Muscle layer of colon (tissue), 2 donors: ENCODE measurements around the gene PSMF1.
"Not testable (repeated sequence)": the region's sequence is repeated elsewhere in the genome, so short reads cannot be mapped to it uniquely, and the experiment has no call there.

Experiments used
- H3K27ac ChIP-seq: one replicate; pipeline ENCODE4 v1.7.0; 2013; ENCODE audit warnings: low read depth, mild to moderate bottlenecking, low read length, moderate library complexity
- H3K27me3 ChIP-seq, 2 donors: one replicate each; pipeline ENCODE4 v1.7.0; 2013; ENCODE audit warnings: low read length in 2 of 2, mild to moderate bottlenecking in 2 of 2; ENCODE audit not compliant: insufficient read depth in 2 of 2, control insufficient read depth in 1 of 2
- H3K36me3 ChIP-seq: one replicate; pipeline ENCODE4 v1.7.0; 2013; ENCODE audit warnings: mild to moderate bottlenecking, low read length; ENCODE audit not compliant: insufficient read depth
- H3K4me1 ChIP-seq: one replicate; pipeline ENCODE4 v1.7.0; 2013; ENCODE audit warnings: mild to moderate bottlenecking, low read length; ENCODE audit not compliant: insufficient read depth
- H3K4me3 ChIP-seq, 2 donors: one replicate each; pipeline ENCODE4 v1.7.0; 2013; ENCODE audit warnings: low read length in 2 of 2, low read depth in 1 of 2, mild to moderate bottlenecking in 1 of 2, moderate library complexity in 1 of 2
- H3K9ac ChIP-seq: one replicate; pipeline ENCODE4 v1.7.0; 2013; ENCODE audit warnings: low read length
- H3K9me3 ChIP-seq: one replicate; pipeline ENCODE4 v1.7.0; 2013; ENCODE audit warnings: mild to moderate bottlenecking, low read length
- donor health status: abdominal sarcoma.
- donor health status: Adenocarcinoma of cecum.

PSMF1 gene

GRCh38 chr20:1149812-1150211, 31.4 kb downstream of the PSMF1 start:
- H3K36me3 ChIP-seq = peaks cover 23% of the 10 kb centered on the region
- H3K27me3 ChIP-seq, H3K4me1 ChIP-seq, H3K9me3 ChIP-seq, H3K4me3 ChIP-seq, H3K9ac ChIP-seq, H3K27ac ChIP-seq: not testable (repeated sequence)

- Histone ChIP-seq H3K4me3 (no peak overlapping the region), H3K9me3 (no peaks in the 10 kb centered on the region), H3K27ac (no peak overlapping the region), H3K9ac (no peak overlapping the region), H3K27me3 (no peaks in the 10 kb centered on the region), H3K4me1 (no peaks in the 10 kb centered on the region), H3K36me3 (peaks cover 23% of the 10 kb centered on the region)
These were observed 31.8 kb downstream of the PSMF1 start for GRCh38 chr20:1150218-1150617.

GRCh38 chr20:1150968-1151367, 32.6 kb downstream of the PSMF1 start:
- H3K36me3 ChIP-seq = peaks cover 17% of the 10 kb centered on the region
- no peaks in the 10 kb centered on the region for H3K4me1 ChIP-seq
- no peak overlapping the region for H3K4me3 ChIP-seq
- no peak overlapping the region for H3K27ac ChIP-seq
- no peaks in the 10 kb centered on the region for H3K9me3 ChIP-seq
- H3K27me3 ChIP-seq = no peaks in the 10 kb centered on the region
- no peak overlapping the region for H3K9ac ChIP-seq

GRCh38 chr20:1154226-1154625, 35.8 kb downstream of the PSMF1 start:
- Histone ChIP-seq H3K36me3 (peaks cover 4% of the 10 kb centered on the region), H3K4me3 (no peak overlapping the region), H3K27ac (no peak overlapping the region), H3K9me3 (no peaks in the 10 kb centered on the region), H3K4me1 (no peaks in the 10 kb centered on the region), H3K27me3 (no peaks in the 10 kb centered on the region), H3K9ac (no peak overlapping the region)

- Histone ChIP-seq H3K27me3 (no peaks in the 10 kb centered on the region), H3K27ac (no peak overlapping the region), H3K4me1 (no peaks in the 10 kb centered on the region), H3K9ac (no peak overlapping the region), H3K36me3 (peaks cover 4% of the 10 kb centered on the region), H3K9me3 (no peaks in the 10 kb centered on the region), H3K4me3 (no peak overlapping the region)
These were observed 36.3 kb downstream of the PSMF1 start for GRCh38 chr20:1154691-1155090.

- no peak overlapping the region for H3K27ac ChIP-seq
- no peak overlapping the region for H3K9ac ChIP-seq
- no peaks in the 10 kb centered on the region for H3K27me3 ChIP-seq
- H3K9me3 ChIP-seq = no peaks in the 10 kb centered on the region
- no peaks in the 10 kb centered on the region for H3K4me1 ChIP-seq
- H3K4me3 ChIP-seq = no peak overlapping the region
- H3K36me3 ChIP-seq = peaks cover 4% of the 10 kb centered on the region
These were observed 36.9 kb downstream of the PSMF1 start for GRCh38 chr20:1155342-1155741.

GRCh38 chr20:1160496-1160895, 42.1 kb downstream of the PSMF1 start:
- H3K9ac ChIP-seq = no peak overlapping the region
- H3K4me3 ChIP-seq = no peak overlapping the region
- no peaks in the 10 kb centered on the region for H3K9me3 ChIP-seq
- H3K27ac ChIP-seq = no peak overlapping the region
- H3K36me3 ChIP-seq = peaks cover 35% of the 10 kb centered on the region
- no peaks in the 10 kb centered on the region for H3K27me3 ChIP-seq
- no peaks in the 10 kb centered on the region for H3K4me1 ChIP-seq

GRCh38 chr20:1160991-1161390, 42.6 kb downstream of the PSMF1 start:
- no peak overlapping the region for H3K9ac ChIP-seq
- no peaks in the 10 kb centered on the region for H3K4me1 ChIP-seq
- H3K4me3 ChIP-seq = no peak overlapping the region
- H3K36me3 ChIP-seq = peaks cover 39% of the 10 kb centered on the region
- H3K27me3 ChIP-seq = no peaks in the 10 kb centered on the region
- H3K27ac ChIP-seq = no peak overlapping the region
- H3K9me3 ChIP-seq = no peaks in the 10 kb centered on the region

GRCh38 chr20:1163105-1163504, 44.7 kb downstream of the PSMF1 start:
- H3K4me1 ChIP-seq = no peaks in the 10 kb centered on the region
- H3K27ac ChIP-seq = no peak overlapping the region
- H3K9ac ChIP-seq = no peak overlapping the region
- no peaks in the 10 kb centered on the region for H3K27me3 ChIP-seq
- H3K4me3 ChIP-seq = no peak overlapping the region
- no peaks in the 10 kb centered on the region for H3K9me3 ChIP-seq
- peaks cover 55% of the 10 kb centered on the region for H3K36me3 ChIP-seq

GRCh38 chr20:1163653-1164052, 45.3 kb downstream of the PSMF1 start:
- Histone ChIP-seq H3K9me3 (no peaks in the 10 kb centered on the region), H3K27me3 (no peaks in the 10 kb centered on the region), H3K4me3 (no peak overlapping the region), H3K4me1 (no peaks in the 10 kb centered on the region), H3K36me3 (peaks cover 60% of the 10 kb centered on the region), H3K9ac (no peak overlapping the region), H3K27ac (no peak overlapping the region)

GRCh38 chr20:1164871-1165270, 46.5 kb downstream of the PSMF1 start:
- no peak overlapping the region for H3K4me3 ChIP-seq
- no peaks in the 10 kb centered on the region for H3K27me3 ChIP-seq
- no peaks in the 10 kb centered on the region for H3K9me3 ChIP-seq
- H3K4me1 ChIP-seq = no peaks in the 10 kb centered on the region
- H3K27ac ChIP-seq = no peak overlapping the region
- H3K9ac ChIP-seq = no peak overlapping the region
- peaks cover 72% of the 10 kb centered on the region for H3K36me3 ChIP-seq

GRCh38 chr20:1165521-1165920, 47.1 kb downstream of the PSMF1 start:
- peaks cover 77% of the 10 kb centered on the region for H3K36me3 ChIP-seq
- no peak overlapping the region for H3K9ac ChIP-seq
- H3K4me3 ChIP-seq = no peak overlapping the region
- H3K9me3 ChIP-seq = no peaks in the 10 kb centered on the region
- H3K27ac ChIP-seq = no peak overlapping the region
- H3K4me1 ChIP-seq = no peaks in the 10 kb centered on the region
- H3K27me3 ChIP-seq = no peaks in the 10 kb centered on the region
